ENCODE results near the gene PPP3CA.

PPP3CA gene

DNA sequence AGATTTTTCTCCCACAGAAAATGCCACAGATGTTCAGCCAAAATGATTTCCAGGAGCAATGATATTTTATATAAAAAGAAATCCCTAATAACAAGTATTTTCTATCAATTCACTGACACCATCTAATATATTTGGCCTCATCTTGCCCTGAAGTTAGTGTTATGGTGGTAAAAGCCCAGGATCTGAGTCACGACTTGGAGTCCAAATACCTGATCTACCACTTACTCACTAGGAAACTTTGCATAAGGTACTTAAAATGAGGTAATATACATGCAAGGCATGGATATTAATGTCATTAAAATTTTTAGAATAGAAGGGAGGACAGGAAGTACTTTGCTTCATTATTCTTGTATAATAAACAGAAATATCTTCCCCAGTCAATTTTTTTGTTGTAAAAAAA, 16.3 kb downstream of the PPP3CA start:
- no peak for DNase-seq (ENCODE audit: low read depth)

DNA sequence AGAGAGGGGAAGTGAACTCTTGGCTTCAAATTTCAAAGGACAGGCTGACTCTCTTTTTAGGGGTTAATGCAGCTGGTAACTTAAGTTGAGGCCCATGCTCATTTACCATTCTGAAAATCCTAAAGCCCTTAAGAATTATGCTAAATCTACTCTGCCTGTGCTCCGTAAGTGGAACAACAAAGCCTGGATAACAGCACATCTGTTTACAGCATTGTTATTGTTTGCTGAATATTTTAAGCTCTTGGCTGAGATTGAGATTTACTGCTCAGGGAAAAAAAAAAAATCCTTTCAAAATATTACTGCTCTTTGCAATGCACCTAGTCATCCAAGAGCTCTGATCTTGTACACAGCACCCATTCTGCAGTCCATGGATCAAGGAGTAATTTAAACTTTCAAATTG, 17.7 kb downstream of the PPP3CA start:
- no peak for DNase-seq (ENCODE audit: low read depth)

DNA sequence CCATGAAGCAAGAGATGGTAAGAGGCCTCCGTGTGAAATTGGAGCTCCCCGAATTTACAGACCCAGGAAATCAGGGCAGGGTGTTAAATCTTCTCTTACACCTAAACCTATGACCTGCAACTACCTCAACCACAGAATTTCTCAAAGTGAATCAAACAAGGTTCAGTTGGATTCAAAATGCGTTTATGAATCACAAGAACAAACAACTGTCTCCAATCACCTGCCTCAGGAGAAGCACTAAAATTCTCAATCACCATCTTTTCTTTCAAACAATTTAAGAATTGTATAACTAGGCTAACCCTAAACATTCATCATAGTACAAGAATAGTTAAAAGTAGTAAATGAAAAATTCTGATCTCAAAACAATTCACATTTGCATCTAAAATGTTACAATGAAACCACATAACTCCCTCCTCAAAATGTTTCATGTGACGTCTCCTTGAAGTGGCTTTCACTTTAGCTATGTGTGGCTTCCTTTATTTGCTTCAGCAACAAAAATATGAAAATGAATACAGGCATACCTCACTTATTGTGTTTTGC, 19.2 kb downstream of the PPP3CA start:
- no peak for DNase-seq (ENCODE audit: low read depth)

DNA sequence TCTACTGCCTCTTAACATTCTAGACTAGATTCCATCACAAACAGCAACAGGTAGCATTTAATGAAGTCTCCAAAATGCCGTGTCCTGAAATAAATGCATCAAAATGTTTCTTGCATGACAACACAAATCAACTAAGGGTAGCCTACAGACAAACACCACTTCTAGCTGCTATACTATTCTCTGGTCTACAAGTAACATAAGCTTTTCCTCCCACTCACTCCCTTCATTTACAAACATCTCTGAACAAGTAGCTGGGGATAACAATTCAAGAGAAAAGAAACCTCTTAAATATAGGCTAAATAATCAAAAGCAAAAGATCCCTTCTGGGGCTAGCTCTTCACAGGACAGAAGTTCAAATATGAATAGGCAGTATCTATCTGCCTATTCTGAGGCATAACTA, 20.8 kb downstream of the PPP3CA start:
- DNase-seq (ENCODE audit: low read depth) = no peak

DNA sequence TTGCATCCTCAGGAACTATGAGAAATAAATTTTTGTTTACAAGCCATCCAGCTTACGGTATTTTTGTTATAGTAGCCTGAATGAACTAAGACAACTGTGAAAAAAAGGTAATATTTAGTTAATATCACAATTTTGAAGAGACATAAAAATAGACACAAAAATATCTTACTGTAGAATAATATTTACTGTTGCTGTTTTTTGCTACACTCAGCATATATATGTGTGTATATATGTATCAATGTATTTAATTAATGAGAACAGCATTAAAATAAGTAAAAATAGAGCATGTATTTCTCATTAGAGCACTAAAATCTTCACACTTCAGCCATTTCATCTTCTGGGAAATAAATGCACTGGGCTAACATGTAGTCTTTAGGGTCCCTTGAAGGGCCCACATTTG, 24.6 kb downstream of the PPP3CA start:
- DNase-seq (ENCODE audit: low read depth) = no peak

DNA sequence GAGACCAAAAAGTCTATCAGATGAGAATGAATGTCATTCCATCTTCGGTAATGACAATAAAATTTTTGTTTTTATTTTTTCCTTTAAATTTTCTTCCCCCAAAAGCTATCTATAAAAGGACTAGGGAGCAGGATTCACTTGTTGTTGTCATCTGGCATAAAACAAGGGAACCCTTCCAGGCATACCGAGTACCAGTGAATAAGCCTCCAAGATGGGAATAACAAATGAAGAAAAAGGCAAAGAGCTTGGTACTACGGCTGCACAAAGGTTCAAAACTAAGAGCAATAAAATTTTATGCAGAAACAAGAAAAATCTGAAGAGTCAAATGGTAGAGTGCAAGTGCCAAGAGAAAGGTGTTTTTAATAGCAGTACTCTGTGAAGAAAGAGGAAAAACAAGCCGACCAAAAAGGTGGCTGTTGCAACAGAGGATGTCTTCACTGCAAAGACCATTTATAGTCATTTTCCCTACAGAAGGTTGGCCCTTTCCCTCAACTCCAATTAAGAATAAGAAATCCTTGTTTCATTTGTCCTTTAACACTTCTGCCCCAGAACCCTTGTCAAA, 25.8 kb downstream of the PPP3CA start:
- DNase-seq (ENCODE audit: low read depth) = no peak

DNA sequence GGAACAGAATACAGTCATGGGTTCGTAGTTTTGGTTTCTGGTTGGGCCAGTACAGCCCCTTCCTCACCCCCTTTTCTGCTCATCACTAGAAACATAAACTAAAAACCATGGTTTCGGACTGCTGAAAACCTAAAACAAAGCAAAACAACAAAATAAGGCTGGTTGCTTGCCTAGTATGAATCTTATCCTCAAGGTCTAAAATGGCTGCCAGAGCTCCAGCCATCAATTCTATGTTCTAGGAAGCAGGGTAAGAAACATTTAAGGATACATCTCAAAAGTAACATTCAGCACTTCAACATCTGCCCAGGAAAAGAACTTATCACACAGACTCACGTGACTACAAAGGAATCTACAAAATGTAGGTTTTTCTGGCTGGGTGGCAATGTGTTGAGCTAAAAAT, 31.5 kb downstream of the PPP3CA start:
- no peak for DNase-seq (ENCODE audit: low read depth)

DNA sequence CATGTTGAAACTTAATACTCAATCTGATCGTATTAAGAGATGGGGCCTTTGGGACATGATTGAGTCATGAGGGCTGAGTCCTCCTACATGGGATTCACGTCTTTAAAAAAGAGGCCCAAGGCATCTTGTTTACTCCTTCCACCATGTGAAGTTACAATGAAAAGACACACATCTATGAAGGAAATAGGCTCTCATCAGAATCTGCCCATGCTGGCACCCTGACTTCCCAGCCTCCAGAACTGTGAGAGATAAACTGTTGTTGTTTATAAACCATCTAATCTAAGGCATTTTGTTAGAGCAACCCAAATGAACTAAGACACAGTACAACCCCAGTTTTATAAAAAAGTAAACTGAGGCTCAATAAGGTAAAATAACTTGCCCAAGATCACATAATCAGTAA, 32.3 kb downstream of the PPP3CA start:
- DNase-seq (ENCODE audit: low read depth) = no peak

DNA sequence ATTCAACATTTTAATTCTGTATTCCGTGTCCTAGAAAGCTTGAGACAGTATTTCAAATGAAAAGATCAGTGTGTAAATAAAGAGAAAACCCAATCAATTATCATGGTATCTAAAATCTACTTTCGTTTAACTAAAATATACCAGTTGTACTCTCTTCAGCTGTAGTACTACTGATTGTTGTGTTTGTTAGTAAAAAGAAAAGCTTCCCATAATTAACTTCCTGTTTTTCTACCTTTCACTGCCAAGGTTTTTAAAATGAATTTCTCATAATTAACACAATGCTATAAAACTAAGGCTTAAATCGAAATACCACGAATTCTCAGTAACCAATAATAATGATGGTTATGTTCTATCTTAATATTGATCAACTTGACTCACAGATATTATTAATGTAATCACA, 37.4 kb downstream of the PPP3CA start:
- DNase-seq (ENCODE audit: low read depth) = no peak

DNA sequence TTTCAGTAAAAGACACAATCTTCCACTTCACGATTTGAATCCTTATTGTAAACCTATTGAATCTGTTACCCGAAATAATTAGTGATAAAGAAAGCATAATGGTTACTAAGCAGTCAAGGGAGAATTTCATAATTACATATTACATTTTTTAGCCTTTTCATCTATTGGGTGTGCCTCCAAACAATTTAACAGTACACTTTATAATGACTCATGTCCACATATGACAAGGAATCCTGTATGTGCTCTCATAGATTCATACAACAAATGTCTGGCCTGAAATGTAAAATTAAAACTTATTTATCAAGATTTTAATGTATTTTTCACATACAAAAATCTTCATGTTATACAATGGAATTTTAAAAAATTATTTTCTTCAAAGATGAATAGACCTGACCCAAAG, 39.4 kb downstream of the PPP3CA start:
- no peak for DNase-seq (ENCODE audit: low read depth)

DNA sequence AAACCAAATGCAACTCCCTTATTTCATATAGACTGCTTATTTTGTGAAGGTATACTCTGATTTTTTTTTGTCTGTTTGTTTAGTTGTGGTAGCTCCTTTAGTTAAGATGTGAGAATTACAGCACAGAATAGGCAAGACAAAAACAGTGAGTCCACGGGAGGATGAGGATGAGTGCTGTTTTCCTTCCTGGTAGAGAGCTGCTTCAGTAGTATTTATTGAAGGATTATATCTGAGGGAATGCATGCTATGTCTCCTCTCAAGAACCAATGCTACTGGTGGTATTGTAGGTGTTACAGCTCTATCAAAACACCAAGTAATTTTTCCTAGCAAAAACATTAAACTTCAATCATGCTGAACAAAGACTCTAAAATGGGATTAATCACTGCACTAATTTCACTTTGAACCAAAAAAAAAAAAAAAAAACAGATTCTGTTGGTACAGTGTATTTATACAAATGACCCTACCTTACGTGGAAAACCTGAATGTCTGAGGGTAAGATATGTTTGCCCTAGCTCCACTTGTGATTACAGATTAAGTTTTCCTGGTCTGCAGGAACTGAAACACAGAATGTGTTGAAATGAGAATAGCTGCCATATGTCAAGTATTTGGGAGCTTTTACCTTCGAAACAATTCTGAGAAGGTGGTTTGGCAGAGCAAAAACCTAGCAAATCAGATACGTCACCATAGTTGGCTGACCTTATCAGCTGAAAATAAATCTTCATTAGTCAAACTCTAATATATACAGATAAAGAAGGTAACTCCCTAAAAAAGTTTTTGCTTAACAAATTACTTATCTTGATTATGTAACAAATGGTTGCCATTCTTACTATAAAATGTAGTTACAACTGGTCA, 40.3 kb downstream of the PPP3CA start:
- DNase-seq (ENCODE audit: low read depth) = no peak

DNA sequence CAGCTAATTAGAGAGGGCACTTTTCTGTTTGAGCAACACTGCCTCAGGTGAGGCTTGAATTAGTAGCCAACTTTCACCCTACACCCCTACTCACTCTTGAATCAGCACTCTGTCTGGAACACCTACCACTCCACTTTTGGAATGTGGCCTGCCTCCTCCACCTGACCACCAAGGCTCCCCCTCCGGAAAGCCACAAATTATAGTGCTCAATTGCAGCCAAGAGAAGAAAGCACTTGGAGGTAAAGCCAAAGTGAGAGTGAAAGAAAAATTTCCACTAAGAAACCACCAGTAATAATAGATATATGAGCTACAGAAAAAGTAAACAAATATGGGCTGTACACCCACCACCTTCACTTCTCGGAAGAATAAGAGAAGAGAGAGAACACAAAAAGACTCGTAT, 41.1 kb downstream of the PPP3CA start:
- no peak for DNase-seq (ENCODE audit: low read depth)

DNA sequence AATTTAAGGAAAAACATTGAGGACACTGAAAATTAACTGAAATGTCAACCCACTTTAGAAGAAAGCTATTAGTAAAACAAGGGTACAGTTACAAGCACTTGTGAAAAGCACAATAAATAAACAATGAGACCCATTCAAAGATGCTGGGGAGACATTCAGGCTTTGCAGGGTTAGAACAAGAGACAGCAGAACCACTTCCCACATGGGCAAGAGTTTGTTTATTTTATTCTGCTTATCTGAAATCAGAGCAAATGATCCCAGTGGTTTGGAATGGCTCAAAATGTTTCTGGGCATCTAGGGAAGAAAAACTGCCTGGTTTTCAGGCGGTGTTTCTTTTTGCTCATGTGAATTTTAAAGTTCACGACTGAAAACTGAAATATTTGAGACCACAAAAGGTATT, 42.4 kb downstream of the PPP3CA start:
- DNase-seq (ENCODE audit: low read depth) = no peak

DNA sequence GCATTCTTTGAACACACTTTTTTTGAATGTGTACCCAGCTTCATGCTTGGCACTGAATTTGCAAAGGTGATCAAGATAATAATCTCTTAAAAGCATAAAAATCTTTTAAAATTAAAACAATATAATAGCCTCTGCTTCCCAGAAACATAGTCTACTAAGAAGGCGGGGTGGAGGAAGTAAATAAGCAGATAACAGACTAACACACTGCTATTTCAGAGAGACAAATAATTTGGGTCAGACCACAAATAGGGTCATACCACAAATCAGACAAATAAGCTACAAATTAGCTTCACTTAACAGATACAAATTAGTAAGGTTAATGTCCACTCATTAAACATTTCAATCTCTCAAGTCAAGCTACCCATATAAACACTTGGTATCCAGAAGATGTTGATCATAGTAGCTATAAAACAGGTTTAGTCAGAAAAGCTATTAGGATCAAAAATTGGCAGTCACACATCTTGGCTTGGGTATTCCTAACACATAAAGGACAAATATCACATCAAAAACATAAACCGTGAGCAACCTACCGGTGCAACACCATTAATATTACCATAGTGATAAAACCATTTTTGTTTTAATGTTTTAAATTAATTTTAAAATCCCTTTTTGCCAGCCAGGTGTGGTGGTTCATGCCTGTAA, 47.3 kb downstream of the PPP3CA start:
- no peak for DNase-seq (ENCODE audit: low read depth)

DNA sequence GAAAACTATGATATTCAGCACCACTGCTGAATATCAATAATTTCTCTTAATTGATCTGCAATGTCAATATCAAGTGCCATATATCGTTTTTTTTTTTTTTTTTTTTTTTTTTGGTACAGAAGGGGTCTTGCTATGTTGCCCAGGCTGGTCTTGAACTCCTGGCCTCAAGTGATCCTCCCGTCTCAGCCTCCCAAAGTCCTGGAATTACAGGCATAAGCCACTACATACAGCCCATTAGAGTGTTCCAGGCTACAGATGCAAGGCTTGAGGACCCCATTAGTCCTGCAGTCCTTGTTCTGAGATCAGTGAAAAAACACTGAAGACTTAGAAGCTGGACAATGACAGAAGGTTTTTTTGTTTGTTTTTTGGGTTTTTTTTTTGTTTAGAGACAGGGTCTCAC, 48.3 kb downstream of the PPP3CA start:
- DNase-seq (ENCODE audit: low read depth) = no peak

DNA sequence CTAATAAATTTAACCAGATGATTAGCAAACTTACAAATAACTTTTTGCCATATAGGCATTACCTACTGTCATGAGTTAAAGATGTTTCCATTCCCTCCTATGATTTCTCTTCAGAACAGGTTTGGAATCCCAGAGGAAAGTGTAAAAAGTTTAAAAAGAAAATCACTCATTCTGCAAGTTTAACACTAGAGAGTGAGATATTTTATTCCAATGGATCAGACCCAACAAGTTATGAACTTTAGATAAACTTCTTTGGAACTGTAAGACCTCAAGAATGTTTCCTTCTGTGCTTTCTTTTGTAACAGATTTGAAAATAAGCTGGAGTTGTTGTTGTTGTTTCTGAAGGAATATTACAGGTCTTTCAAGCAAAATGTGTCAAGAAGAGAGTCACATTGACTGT, 51.6 kb downstream of the PPP3CA start:
- DNase-seq (ENCODE audit: low read depth) = no peak

DNA sequence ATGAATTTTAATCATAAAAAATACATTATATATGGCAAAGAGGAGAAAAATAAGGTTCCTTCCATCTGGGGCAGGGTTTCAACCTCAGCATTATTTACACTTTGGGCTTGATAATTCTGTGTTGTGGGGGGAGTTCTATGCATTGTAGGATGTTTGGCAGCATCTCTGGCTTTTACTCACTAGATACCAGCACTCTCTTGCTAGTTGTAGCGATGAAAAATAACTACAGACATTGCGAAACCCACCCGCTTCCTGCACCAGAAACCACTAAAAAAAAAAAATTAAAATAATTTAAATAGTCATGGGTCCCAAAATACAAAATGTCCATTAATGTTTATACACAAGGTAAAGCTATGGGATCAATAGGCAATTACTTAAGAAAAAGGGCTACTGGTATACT, 52.7 kb downstream of the PPP3CA start:
- no peak for DNase-seq (ENCODE audit: low read depth)

DNA sequence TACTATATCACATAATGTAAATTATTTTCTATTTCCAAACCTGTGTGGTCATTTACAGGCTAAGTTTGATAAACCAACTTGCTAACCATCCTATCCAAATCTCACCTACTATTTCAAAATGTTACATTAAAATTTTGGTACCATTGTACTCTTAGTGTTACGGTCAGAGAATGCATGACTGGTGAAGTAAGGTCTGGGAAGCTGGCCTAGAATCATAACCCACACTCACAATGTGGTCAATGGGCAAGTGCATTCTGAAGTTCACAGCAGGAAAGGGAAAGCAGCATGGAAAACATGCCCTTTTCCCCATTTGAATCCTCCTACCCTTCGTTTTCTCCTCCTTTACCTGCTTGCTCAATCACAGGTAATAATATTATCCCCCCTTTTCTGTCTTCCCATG, 54.4 kb downstream of the PPP3CA start:
- DNase-seq (ENCODE audit: low read depth) = no peak

DNA sequence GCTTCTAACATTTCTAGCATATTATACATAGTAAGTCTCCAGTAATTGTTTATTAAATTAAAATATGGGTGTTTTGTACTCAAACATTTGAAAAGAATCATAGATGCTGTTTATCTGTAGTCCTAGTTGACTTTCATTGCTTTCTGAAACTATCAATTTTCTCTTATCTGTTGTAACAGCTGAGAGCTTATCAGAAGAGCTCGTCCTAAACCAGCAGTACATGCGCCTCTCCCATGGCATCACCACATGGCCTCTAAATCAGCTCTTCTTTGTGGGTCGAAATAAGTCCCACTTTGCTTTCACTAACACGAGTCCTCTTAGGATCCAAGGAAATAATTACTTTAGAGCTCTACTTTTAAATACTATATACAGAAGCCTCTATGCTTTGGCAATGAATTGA, 55.1 kb downstream of the PPP3CA start:
- DNase-seq (ENCODE audit: low read depth) = no peak

DNA sequence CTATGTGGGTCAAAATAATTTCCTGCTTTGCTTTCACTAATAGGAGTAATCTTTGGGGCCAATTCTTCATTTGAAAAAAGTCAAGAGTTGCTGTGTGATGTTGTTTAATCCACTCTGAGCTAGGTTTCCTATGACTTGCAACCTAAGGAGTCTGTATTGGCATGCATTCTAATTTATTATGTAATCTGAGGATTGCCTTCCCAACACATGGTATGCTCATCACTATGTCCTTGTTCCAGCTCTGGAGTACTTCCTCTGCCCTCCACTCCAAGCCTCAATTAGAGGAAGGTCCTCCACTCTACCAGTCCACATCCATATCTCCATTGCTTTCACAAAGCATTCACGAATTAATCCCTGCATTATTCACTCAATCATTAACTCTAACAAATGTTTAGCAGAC, 56.1 kb downstream of the PPP3CA start:
- no peak for DNase-seq (ENCODE audit: low read depth)

DNA sequence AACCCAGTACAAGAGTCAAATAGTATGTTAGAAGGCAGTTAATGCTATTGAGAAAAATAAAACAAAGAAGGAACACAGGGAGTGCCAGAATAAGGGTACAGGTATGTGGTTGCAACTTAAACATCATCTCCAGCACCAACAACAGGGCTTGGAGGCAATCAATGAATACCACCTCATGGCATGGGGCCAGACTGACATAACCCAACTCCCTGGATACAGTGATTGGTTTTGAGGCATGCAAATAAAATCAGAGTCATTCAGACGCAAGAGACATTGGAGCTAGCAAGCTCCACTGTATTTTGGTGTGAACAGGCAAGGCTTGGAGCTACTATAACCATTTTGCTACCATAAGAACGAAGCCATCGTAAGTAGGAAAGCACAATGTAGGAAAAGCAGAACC, 56.7 kb downstream of the PPP3CA start:
- no peak for DNase-seq (ENCODE audit: low read depth)

DNA sequence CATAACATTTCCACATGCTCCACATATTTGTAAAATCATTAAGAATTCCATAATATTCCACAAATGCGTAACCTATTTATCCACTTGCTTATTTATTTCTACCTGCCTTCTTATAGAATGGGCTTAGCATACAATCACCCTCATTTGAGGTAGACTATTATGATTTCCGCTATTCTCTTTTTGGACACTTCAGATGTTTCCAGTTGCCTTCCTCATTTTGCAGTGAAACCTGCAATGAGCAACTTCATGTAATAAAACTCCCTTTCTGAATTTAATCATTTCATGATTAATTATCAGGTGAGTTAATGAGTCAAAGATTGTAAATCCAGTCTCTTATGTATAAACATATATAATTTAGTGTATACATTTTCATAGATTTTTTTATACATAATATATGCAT, 58.0 kb downstream of the PPP3CA start:
- DNase-seq (ENCODE audit: low read depth) = no peak

DNA sequence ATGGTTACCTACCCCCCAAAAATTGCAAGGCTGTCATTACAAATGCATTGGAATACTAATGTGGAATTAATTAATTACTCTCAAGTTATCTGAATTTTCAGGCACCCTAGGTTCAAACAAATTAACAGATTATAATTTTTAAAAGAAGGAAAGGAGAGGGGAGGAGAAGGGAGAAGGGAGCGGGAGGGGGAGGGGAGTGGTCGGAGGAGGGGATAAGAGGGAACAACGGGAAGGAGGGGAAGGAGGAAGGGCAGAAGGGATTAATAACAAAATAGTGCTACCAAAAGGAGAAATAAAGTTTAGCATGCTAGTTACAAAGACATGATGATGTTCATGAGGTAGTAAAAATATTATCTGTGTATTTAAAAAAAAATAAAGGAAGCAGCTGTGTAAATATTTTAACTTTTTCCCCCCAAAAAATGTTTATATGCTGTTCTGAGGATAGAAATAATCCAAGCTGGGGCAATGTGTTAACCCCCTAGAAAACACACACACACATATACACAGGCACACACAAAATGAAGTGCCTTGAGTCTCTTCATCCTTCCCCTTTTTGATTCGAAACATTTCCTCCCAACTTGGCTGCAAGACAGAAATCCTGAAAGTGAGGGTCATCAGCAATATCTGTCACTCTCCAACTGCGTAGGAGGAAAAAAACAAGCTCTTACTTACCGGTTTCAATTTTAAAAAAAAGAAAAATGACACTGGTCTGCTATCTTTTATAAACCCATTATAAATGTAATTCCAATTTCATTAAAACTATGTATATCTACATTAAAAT, 58.8 kb downstream of the PPP3CA start:
- DNase-seq (ENCODE audit: low read depth) = no peak
